Retinal pigment epithelial cell (primary cell): ENCODE results near the gene AGTRAP.

ENCODE experiments used
- DNase-seq: peaks from one replicate; pipeline ENCODE4 v3.0.0-alpha.2; 2010; ENCODE audit warnings: low read depth
- H3K4me3 ChIP-seq: 2 replicates; pipeline ENCODE4 v1.5.1; 2011; ENCODE audit warnings: mild to moderate bottlenecking, low read length, control low read depth, moderate library complexity
- CTCF ChIP-seq: conservative IDR thresholded peaks from 2 replicates; pipeline ENCODE4 v1.5.1; 2011; ENCODE audit warnings: low read depth, low read length, control low read depth, inconsistent platforms

The AGTRAP gene

GRCh38 chr1:11707621-11708276 is 28.2 kb upstream of the AGTRAP start:
- H3K4me3 ChIP-seq, result no peak overlapping the region
- DNase-seq, result no peak
- no peak for TF ChIP-seq CTCF

GRCh38 chr1:11708554-11709350 is 27.2 kb upstream of the AGTRAP start:
- DNase-seq, result no peak
- TF ChIP-seq CTCF, result no peak
- no peak overlapping the region for H3K4me3 ChIP-seq

GRCh38 chr1:11711490-11711889 is 24.4 kb upstream of the AGTRAP start:
- no peak overlapping the region for H3K4me3 ChIP-seq
- DNase-seq, result no peak
- TF ChIP-seq CTCF, result no peak

GRCh38 chr1:11712285-11712684 is 23.7 kb upstream of the AGTRAP start:
- no peak for DNase-seq
- H3K4me3 ChIP-seq, result no peak overlapping the region
- no peak for TF ChIP-seq CTCF

GRCh38 chr1:11713095-11713494 is 22.8 kb upstream of the AGTRAP start:
- H3K4me3 ChIP-seq, result no peak overlapping the region
- DNase-seq, result no peak
- no peak for TF ChIP-seq CTCF

GRCh38 chr1:11714831-11715575 is 20.9 kb upstream of the AGTRAP start:
- DNase-seq, result no peak
- TF ChIP-seq CTCF, result no peak
- no peak overlapping the region for H3K4me3 ChIP-seq
